OCI-LY1 (cell line): ENCODE results near the gene TUBA4A.

Source experiments
- H2AFZ ChIP-seq: fragments of 200-600 bp; sonication (generic), shearing (Covaris generic); 2 replicates; pipeline ENCODE4 v1.6.0; 2014; ENCODE audit warnings: antibody characterized with exemption, mild to moderate bottlenecking, low read length
- H3F3A ChIP-seq: fragments of 200-600 bp; sonication (generic), shearing (Covaris generic); 2 replicates; pipeline ENCODE4 v1.6.0; 2014; ENCODE audit warnings: mild to moderate bottlenecking, antibody characterized with exemption, low read length, moderate library complexity; ENCODE audit not compliant: insufficient read depth
- H3K27ac ChIP-seq: fragments of 200-600 bp; sonication (generic); 2 replicates; pipeline ENCODE4 v1.5.1; 2014; ENCODE audit warnings: low read length, mixed run types, mild to moderate bottlenecking, low read depth; ENCODE audit not compliant: poor library complexity, severe bottlenecking
- H3K27me3 ChIP-seq: fragments of 200-600 bp; sonication (generic); 2 replicates; pipeline ENCODE4 v1.6.0; 2014; ENCODE audit warnings: antibody characterized with exemption, mild to moderate bottlenecking, low read length, moderate library complexity; ENCODE audit not compliant: insufficient read depth
- H3K36me3 ChIP-seq: fragments of 200-600 bp; sonication (generic); 2 replicates; pipeline ENCODE4 v1.6.1; 2014; ENCODE audit warnings: mild to moderate bottlenecking, antibody characterized with exemption, low read length, moderate library complexity, mixed read lengths; ENCODE audit not compliant: insufficient read depth
- H3K4me1 ChIP-seq: fragments of 200-600 bp; sonication (generic); 2 replicates; pipeline ENCODE4 v1.5.1; 2014; ENCODE audit warnings: mild to moderate bottlenecking, low read length, moderate library complexity; ENCODE audit not compliant: insufficient read depth, severe bottlenecking
- H3K4me2 ChIP-seq: fragments of 200-600 bp; sonication (generic), shearing (Covaris generic); 2 replicates; pipeline ENCODE4 v1.6.1; 2014; ENCODE audit warnings: low read length
- H3K4me3 ChIP-seq: fragments of 200-600 bp; sonication (generic); 2 replicates; pipeline ENCODE4 v1.5.1; 2014; ENCODE audit warnings: low read length, low read depth, mild to moderate bottlenecking, mixed read lengths; ENCODE audit not compliant: poor library complexity, severe bottlenecking
- H3K79me2 ChIP-seq: fragments of 200-600 bp; shearing (Covaris generic); 2 replicates; pipeline ENCODE4 v1.6.1; 2016; ENCODE audit warnings: mixed run types, low read length, mixed read lengths; ENCODE audit not compliant: insufficient read depth
- H3K9ac ChIP-seq: fragments of 200-600 bp; sonication (generic), shearing (Covaris generic); 2 replicates; pipeline ENCODE4 v1.6.1; 2014; ENCODE audit warnings: mild to moderate bottlenecking, low read length, mixed read lengths
- H3K9me2 ChIP-seq: fragments of 200-600 bp; sonication (generic), shearing (Covaris generic); 2 replicates; pipeline ENCODE4 v1.6.1; 2014; ENCODE audit warnings: low read depth, mild to moderate bottlenecking, low read length, mixed read lengths
- H3K9me3 ChIP-seq: fragments of 200-600 bp; shearing (Covaris generic); 2 replicates; pipeline ENCODE4 v1.6.1; 2014; ENCODE audit warnings: low read length, mixed read lengths
- H4K20me1 ChIP-seq: fragments of 200-600 bp; sonication (generic), shearing (Covaris generic); 2 replicates; pipeline ENCODE4 v1.6.0; 2016; ENCODE audit warnings: mild to moderate bottlenecking, low read length; ENCODE audit not compliant: insufficient read depth
- CTCF ChIP-seq: fragments of 200-600 bp; sonication (generic), shearing (Covaris generic); IDR thresholded peaks from 2 replicates; pipeline ENCODE4 v1.5.1; 2017; ENCODE audit warnings: mild to moderate bottlenecking, antibody characterized with exemption, low read length, moderate library complexity, mixed read lengths
- EZH2 ChIP-seq: fragments of 200-600 bp; sonication (generic), shearing (Covaris generic); IDR thresholded peaks from 2 replicates; pipeline ENCODE4 v1.8.0; 2017; ENCODE audit warnings: borderline replicate concordance, mixed run types, mild to moderate bottlenecking, antibody characterized with exemption, low read length, moderate library complexity, mixed read lengths

TUBA4A gene

GRCh38 chr2:219221957-219222518 is 31.7 kb downstream of the TUBA4A start:
- no peak for TF ChIP-seq CTCF
- TF ChIP-seq EZH2: no peak
- H3K9me3 ChIP-seq: no peaks in the 10 kb centered on the region
- peaks cover 71% of the 10 kb centered on the region for H3K36me3 ChIP-seq
- H2AFZ ChIP-seq: no peak overlapping the region
- no peak overlapping the region for H3K27ac ChIP-seq
- no peaks in the 10 kb centered on the region for H3F3A ChIP-seq
- H3K9me2 ChIP-seq: no peaks in the 10 kb centered on the region
- no peak overlapping the region for H3K4me2 ChIP-seq
- H3K9ac ChIP-seq: no peak overlapping the region
- no peaks in the 10 kb centered on the region for H4K20me1 ChIP-seq
- H3K4me1 ChIP-seq: peaks cover 21% of the 10 kb centered on the region
- no peak overlapping the region for H3K4me3 ChIP-seq
- H3K27me3 ChIP-seq: no peaks in the 10 kb centered on the region
- H3K79me2 ChIP-seq: no peaks in the 10 kb centered on the region

GRCh38 chr2:219220652-219221402 is 32.9 kb downstream of the TUBA4A start:
- Histone ChIP-seq H3K9ac (no peak overlapping the region), H3F3A (no peaks in the 10 kb centered on the region), H4K20me1 (no peaks in the 10 kb centered on the region), H3K4me1 (peaks cover 21% of the 10 kb centered on the region), H3K9me3 (no peaks in the 10 kb centered on the region), H3K79me2 (no peaks in the 10 kb centered on the region), H2AFZ (no peak overlapping the region), H3K9me2 (no peaks in the 10 kb centered on the region), H3K4me3 (no peak overlapping the region), H3K4me2 (no peak overlapping the region), H3K27me3 (no peaks in the 10 kb centered on the region), H3K27ac (no peak overlapping the region), H3K36me3 (peaks cover 73% of the 10 kb centered on the region)
- TF ChIP-seq CTCF: no peak
- no peak for TF ChIP-seq EZH2

GRCh38 chr2:219219784-219220532 is 33.8 kb downstream of the TUBA4A start:
- H3K9ac ChIP-seq: no peak overlapping the region
- no peak overlapping the region for H3K4me2 ChIP-seq
- H4K20me1 ChIP-seq: no peaks in the 10 kb centered on the region
- no peaks in the 10 kb centered on the region for H3K9me2 ChIP-seq
- peaks cover 21% of the 10 kb centered on the region for H3K4me1 ChIP-seq
- H3K27me3 ChIP-seq: no peaks in the 10 kb centered on the region
- no peaks in the 10 kb centered on the region for H3K9me3 ChIP-seq
- TF ChIP-seq EZH2: no peak
- TF ChIP-seq CTCF: no peak
- no peak overlapping the region for H2AFZ ChIP-seq
- H3K79me2 ChIP-seq: no peaks in the 10 kb centered on the region
- H3K4me3 ChIP-seq: no peak overlapping the region
- H3K27ac ChIP-seq: no peak overlapping the region
- no peaks in the 10 kb centered on the region for H3F3A ChIP-seq
- peaks cover 70% of the 10 kb centered on the region for H3K36me3 ChIP-seq
